ENCODE results near the gene B9D2. TPM values are rescaled to one million over a fixed set of nuclear protein-coding genes. Genes with fewer than 3 reads are reported as not detected.

Gene B9D2
- total RNA-seq, 2 experiments from 2014 or later, result 21.1 to 26.8 TPM

GRCh38 chr19:41305927-41306793 is 57.8 kb downstream of the B9D2 start:
- Mint-ChIP-seq H3K36me3 (ENCODE audit: low read depth) (peaks cover 87% of the 10 kb centered on the region), H3K27ac (peak overlapping the region; percentile 97), H3K4me3 (peak overlapping the region; percentile 95), H3K4me1 (ENCODE audit: low read depth) (peaks cover 95% of the 10 kb centered on the region), H3K27me3 (no peaks in the 10 kb centered on the region), H3K9me3 (no peaks in the 10 kb centered on the region)
- ChIA-PET POLR2A (interaction anchor here (1.3 to 12.9 kb wide), 8 partner anchors 10 to 643 kb away, joined by 4 to 314 read pairs (median 8); partner anchors contain the start of genes HNRNPUL1 and TGFB1), CTCF (interaction anchor here (1.2 to 5.0 kb wide), 6 partner anchors 8 to 102 kb away, joined by 3 to 43 read pairs (median 20); partner anchors contain the start of genes HNRNPUL1 and TGFB1)
- Histone ChIP-seq H3K27me3 (ENCODE audit: control insufficient read depth in 1 of 2, insufficient read depth in 2 of 2, low read length in 2 of 2) (no peaks in the 10 kb centered on the region), H3K27ac (ENCODE audit: low read depth in 1 of 2, low read length in 2 of 2) (peak overlapping the region; percentile 95 to 97), H3K9me3 (ENCODE audit: control insufficient read depth in 1 of 2, insufficient read depth in 1 of 2, low read length in 2 of 2) (no peaks in the 10 kb centered on the region), H3K4me1 (ENCODE audit: insufficient read depth, low read length) (peaks cover 96% of the 10 kb centered on the region), H3K4me3 (ENCODE audit: low read length) (peak overlapping the region; percentile 46), H3K36me3 (ENCODE audit: insufficient read depth, low read length) (peaks cover 52% of the 10 kb centered on the region)
- ATAC-seq (ENCODE audit: poor library complexity) (no peak), DNase-seq (peak in 2 of 14 experiments; percentile 47 to 60)
- TF ChIP-seq CTCF (IDR thresholded peaks at IDR 0.05), result no peak
- intact Hi-C loops (cut with DNase I, micrococcal nuclease), result loop anchor here (5.0 to 10.0 kb wide), 4 partner anchors 46 to 644 kb away; partner anchors contain the start of gene TGFB1 (in 1 of the 2)

- TF ChIP-seq CTCF (IDR thresholded peaks at IDR 0.05), result no peak
- intact Hi-C loops (cut with DNase I, micrococcal nuclease), result loop anchor here (5.0 to 10.0 kb wide), 4 partner anchors 47 to 643 kb away; partner anchors contain the start of gene TGFB1 (in 1 of the 2)
- Mint-ChIP-seq H3K27me3 (no peaks in the 10 kb centered on the region), H3K9me3 (no peaks in the 10 kb centered on the region), H3K27ac (peak overlapping the region; percentile 97), H3K36me3 (ENCODE audit: low read depth) (peaks cover 91% of the 10 kb centered on the region), H3K4me3 (peak overlapping the region; percentile 54), H3K4me1 (ENCODE audit: low read depth) (peaks cover 98% of the 10 kb centered on the region)
- Histone ChIP-seq H3K36me3 (ENCODE audit: insufficient read depth, low read length) (peaks cover 65% of the 10 kb centered on the region), H3K27ac (ENCODE audit: low read depth in 1 of 2, low read length in 2 of 2) (peak overlapping the region; percentile 73 to 97), H3K9me3 (ENCODE audit: control insufficient read depth in 1 of 2, insufficient read depth in 1 of 2, low read length in 2 of 2) (no peaks in the 10 kb centered on the region), H3K27me3 (ENCODE audit: control insufficient read depth in 1 of 2, insufficient read depth in 2 of 2, low read length in 2 of 2) (no peaks in the 10 kb centered on the region), H3K4me1 (ENCODE audit: insufficient read depth, low read length) (peaks cover 98% of the 10 kb centered on the region), H3K4me3 (ENCODE audit: low read length) (peak overlapping the region; percentile 44)
- no peak for ATAC-seq (ENCODE audit: poor library complexity)
- ChIA-PET POLR2A (interaction anchor here (1.0 to 12.9 kb wide), 7 partner anchors 9 to 642 kb away, joined by 4 to 314 read pairs (median 8); partner anchors contain the start of gene HNRNPUL1), CTCF (interaction anchor here (0.8 to 1.3 kb wide), 3 partner anchors 40 to 101 kb away, joined by 3 to 5 read pairs (median 4); no protein-coding TSS in a partner anchor)
- DNase-seq, result no peak
Measured at GRCh38 chr19:41304706-41305483, 59.1 kb downstream of the B9D2 start.

Other genes starting within 250 kb of the B9D2 start
- under 1 TPM; 0.47 to 0.96 TPM for gene CYP2F1, start 249.7 kb downstream of the B9D2 start, total RNA-seq
- under 1 TPM; 0.78 to 0.82 TPM for gene CYP2S1, start 170.9 kb downstream of the B9D2 start, total RNA-seq
- under 1 TPM; 0.30 to 0.42 TPM for gene AXL, start 144.9 kb downstream of the B9D2 start, total RNA-seq
- 100 to 1,000 TPM; 367 to 388 TPM for gene HNRNPUL1, start 99.8 kb downstream of the B9D2 start, total RNA-seq
- gene CCDC97, start 54.0 kb downstream of the B9D2 start, total RNA-seq, result 10 to 100 TPM; 27.3 to 29.7 TPM
- 100 to 1,000 TPM; 406 to 416 TPM for gene TGFB1, start 10.2 kb downstream of the B9D2 start, total RNA-seq
- gene TMEM91, start 12.4 kb upstream of the B9D2 start, total RNA-seq, result 1 to 10 TPM; 6.8 to 7.7 TPM
- gene EXOSC5, start 33.2 kb upstream of the B9D2 start, total RNA-seq, result 1 to 10 TPM; 6.5 to 7.5 TPM
- gene BCKDHA, start 33.7 kb upstream of the B9D2 start, total RNA-seq, result 10 to 100 TPM; 12.2 to 13.1 TPM
- gene B3GNT8, start 63.2 kb upstream of the B9D2 start, total RNA-seq, result 1 to 10 TPM in 1 of 2 experiments, under 1 TPM in 1; 0.58 to 1.2 TPM
- gene DMAC2, start 75.8 kb upstream of the B9D2 start, total RNA-seq, result 10 to 100 TPM; 21.6 to 25.7 TPM
- not detected for gene ERICH4, start 79.0 kb upstream of the B9D2 start, total RNA-seq
- gene CEACAM21, start 212.0 kb upstream of the B9D2 start, total RNA-seq, result 10 to 100 TPM; 30.7 to 34.9 TPM